Cardiac fibroblast (primary cell): Measurements from ENCODE around the gene PTPRN2.

ENCODE experiments used
- DNase-seq, 2 donors: peaks; one replicate each; pipeline versions ENCODE4 v3.0.0 to v3.0.0-alpha.2; 2010; ENCODE audit warnings: low read depth in 2 of 2
- H3K4me3 ChIP-seq, 2 donors: replicated peaks in 1 of 2; 1 replicate in 1 of 2; 2 replicates in 1 of 2; pipeline ENCODE4 v1.5.1; 2011; ENCODE audit warnings: low read depth in 2 of 2, low read length in 2 of 2, mild to moderate bottlenecking in 2 of 2, moderate library complexity in 1 of 2
- CTCF ChIP-seq: IDR thresholded peaks from one replicate; pipeline ENCODE4 v1.5.1; 2011; ENCODE audit warnings: low read depth, mild to moderate bottlenecking, low read length, inconsistent platforms

Gene PTPRN2

DNA sequence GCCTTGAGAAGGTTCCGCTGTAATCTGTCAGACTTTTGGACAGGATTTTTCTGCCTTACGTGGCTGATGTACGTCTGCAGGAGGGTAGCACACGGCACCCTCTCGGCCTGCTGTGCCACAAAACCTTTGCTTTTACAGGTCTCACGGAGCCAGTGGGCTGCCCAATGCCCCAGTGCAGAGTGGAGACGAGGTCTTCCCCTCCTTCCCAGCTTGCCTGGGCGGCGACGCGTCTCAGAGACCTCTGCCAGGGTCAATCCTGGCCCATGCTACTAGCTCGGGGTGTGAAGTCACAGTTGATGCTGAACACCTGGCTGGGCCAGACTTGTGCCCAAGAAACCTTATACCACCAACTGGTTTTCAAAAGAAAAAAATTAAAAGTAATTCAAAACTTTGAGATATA is 724.4 kb downstream of the PTPRN2 start:
- DNase-seq: no peak
- no peak for TF ChIP-seq CTCF
- no peak overlapping the region for H3K4me3 ChIP-seq

DNA sequence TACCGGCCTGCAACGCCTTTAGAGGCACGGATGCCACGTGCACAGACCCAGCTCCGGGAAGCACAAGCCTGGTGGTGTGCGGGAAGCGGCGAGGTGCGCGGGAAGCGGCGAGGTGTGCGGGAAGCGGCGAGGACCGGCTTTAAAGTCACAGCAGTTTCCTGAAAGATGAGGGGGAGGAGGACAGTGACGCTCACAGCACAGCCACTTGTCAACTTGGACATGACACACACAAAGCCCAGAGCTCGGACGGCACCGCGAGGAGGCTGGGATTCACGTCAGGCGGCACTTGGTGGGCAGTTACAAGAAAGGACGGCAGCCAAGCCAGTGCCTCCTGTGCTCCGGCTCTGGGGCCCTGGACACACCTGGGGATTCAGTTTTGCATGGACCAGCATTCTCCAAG is 724.9 kb downstream of the PTPRN2 start:
- no peak for DNase-seq
- no peak overlapping the region for H3K4me3 ChIP-seq
- TF ChIP-seq CTCF: no peak

- TF ChIP-seq CTCF: no peak
- no peak overlapping the region for H3K4me3 ChIP-seq
- DNase-seq: no peak
Measured at GRCh38 chr7:157861551-157861950, 726.1 kb downstream of the PTPRN2 start.

DNA sequence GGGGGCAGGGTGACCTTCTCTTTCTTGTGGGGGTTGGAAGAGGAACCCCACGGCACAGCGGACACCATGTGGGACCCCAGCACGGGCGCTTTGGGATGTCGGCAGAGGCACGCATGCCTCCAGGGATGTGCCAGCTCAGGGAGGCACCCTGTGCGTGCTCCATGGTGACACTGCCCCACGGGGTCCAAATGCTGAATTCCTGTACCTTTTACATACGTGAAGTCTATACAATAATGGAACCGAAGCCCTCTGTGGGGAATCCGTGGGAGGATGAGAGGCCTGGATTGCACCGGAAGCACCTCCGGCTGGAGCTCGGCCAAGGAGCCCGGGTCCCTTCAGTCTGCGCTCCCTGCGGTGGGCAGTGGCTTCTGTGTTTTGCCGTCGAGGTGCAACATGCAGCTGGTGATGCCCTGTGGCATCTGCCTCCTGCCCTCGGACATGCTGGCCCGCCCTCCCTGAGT is 726.6 kb downstream of the PTPRN2 start:
- no peak for TF ChIP-seq CTCF
- no peak for DNase-seq

GRCh38 chr7:157860406-157860805 is 727.2 kb downstream of the PTPRN2 start:
- no peak for TF ChIP-seq CTCF
- DNase-seq: no peak
- H3K4me3 ChIP-seq: no peak overlapping the region

More for the DNA sequence above, 726.6 kb downstream of the PTPRN2 start:
- no peak overlapping the region for H3K4me3 ChIP-seq

- H3K4me3 ChIP-seq: no peak overlapping the region
- no peak for TF ChIP-seq CTCF
- DNase-seq: no peak
Measured at GRCh38 chr7:157859915-157860314, 727.7 kb downstream of the PTPRN2 start.

- no peak overlapping the region for H3K4me3 ChIP-seq
- no peak for TF ChIP-seq CTCF
- DNase-seq: no peak
Measured at GRCh38 chr7:157857578-157858075, 730.0 kb downstream of the PTPRN2 start.
